Cardiac muscle cell (in vitro differentiated cells and primary cell): ENCODE measurements around the gene MKLN1. TPM values are rescaled to one million over a fixed set of nuclear protein-coding genes. Genes with fewer than 3 reads are reported as not detected.

Source experiments
- DNase-seq, 2 donors: peaks; one replicate each; pipeline versions ENCODE4 v3.0.0 to v3.0.0-alpha.2; 2010 to 2017; ENCODE audit warnings: low read depth in 1 of 2, low spot score in 1 of 2
- H3K27ac ChIP-seq: fragments of 200-600 bp; sonication (generic); 2 replicates; pipeline ENCODE4 v1.5.1; 2016
- H3K27me3 ChIP-seq: fragments of 200-600 bp; sonication (generic); 2 replicates; pipeline ENCODE4 v1.6.0; 2016; ENCODE audit warnings: control low read depth
- H3K36me3 ChIP-seq: fragments of 200-600 bp; sonication (generic); 2 replicates; pipeline ENCODE4 v1.5.1; 2016; ENCODE audit warnings: control low read depth
- H3K4me1 ChIP-seq: fragments of 200-600 bp; sonication (generic); 2 replicates; pipeline ENCODE4 v1.8.1; 2017; ENCODE audit warnings: low read depth, mild to moderate bottlenecking, mixed run types
- H3K4me3 ChIP-seq: fragments of 200-600 bp; sonication (generic); 2 replicates; pipeline ENCODE4 v1.5.1; 2016; ENCODE audit warnings: mild to moderate bottlenecking
- H3K9me3 ChIP-seq: fragments of 200-600 bp; sonication (generic); 2 replicates; pipeline ENCODE4 v1.5.1; 2017; ENCODE audit warnings: low read depth, mild to moderate bottlenecking, control low read depth
- polyA plus RNA-seq: library from polyadenylated mRNA; unstranded; fragments of >200 nt; fragmentation: Nextera tagmentation; extraction: Ambion mirVana; gene quantifications from 2 replicates; pipeline ENCODE4 v1.2.1, GENCODE V29; 2016
- total RNA-seq: library from RNA; depleted of rRNA; stranded (reverse); fragments of >200 nt; gene quantifications from 2 replicates; pipeline ENCODE4 v1.2.3, GENCODE V29; 2016
- TF ChIP-seq, protein P1 (sequence below): IDR thresholded peaks from 2 replicates; pipeline ENCODE4 v1.5.1; 2012; ENCODE audit warnings: low read depth, mild to moderate bottlenecking, low read length

MKLN1 gene
- total and polyA plus RNA-seq, 2 experiments from 2014 or later, result 26.2 to 35.5 TPM

DNA sequence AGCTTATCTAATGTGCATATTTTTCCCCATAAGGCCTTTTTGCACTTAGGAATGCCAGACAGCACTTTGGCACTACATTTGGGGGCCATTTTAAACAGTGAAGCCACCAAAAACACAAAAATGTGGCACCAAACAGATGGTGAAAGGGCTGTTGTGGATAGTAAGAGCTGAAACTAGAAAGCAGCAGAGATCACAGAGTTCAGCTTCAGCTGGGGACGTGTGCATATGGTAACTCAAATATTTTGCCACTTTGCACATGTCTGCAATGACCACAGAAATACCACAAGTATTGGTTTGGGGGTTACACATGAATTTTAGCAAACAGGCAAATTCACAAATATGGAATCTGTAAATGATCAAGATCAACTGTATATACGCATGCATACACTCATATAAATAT is 155.9 kb downstream of the MKLN1 start:
- no peaks in the 10 kb centered on the region for H3K27me3 ChIP-seq
- H3K4me3 ChIP-seq, result no peak overlapping the region
- no peaks in the 10 kb centered on the region for H3K9me3 ChIP-seq
- no peaks in the 10 kb centered on the region for H3K4me1 ChIP-seq
- no peak overlapping the region for H3K27ac ChIP-seq
- peaks cover 9% of the 10 kb centered on the region for H3K36me3 ChIP-seq
- TF ChIP-seq, protein P1, sequence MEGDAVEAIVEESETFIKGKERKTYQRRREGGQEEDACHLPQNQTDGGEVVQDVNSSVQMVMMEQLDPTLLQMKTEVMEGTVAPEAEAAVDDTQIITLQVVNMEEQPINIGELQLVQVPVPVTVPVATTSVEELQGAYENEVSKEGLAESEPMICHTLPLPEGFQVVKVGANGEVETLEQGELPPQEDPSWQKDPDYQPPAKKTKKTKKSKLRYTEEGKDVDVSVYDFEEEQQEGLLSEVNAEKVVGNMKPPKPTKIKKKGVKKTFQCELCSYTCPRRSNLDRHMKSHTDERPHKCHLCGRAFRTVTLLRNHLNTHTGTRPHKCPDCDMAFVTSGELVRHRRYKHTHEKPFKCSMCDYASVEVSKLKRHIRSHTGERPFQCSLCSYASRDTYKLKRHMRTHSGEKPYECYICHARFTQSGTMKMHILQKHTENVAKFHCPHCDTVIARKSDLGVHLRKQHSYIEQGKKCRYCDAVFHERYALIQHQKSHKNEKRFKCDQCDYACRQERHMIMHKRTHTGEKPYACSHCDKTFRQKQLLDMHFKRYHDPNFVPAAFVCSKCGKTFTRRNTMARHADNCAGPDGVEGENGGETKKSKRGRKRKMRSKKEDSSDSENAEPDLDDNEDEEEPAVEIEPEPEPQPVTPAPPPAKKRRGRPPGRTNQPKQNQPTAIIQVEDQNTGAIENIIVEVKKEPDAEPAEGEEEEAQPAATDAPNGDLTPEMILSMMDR, result no peak
- no peak for DNase-seq

DNA sequence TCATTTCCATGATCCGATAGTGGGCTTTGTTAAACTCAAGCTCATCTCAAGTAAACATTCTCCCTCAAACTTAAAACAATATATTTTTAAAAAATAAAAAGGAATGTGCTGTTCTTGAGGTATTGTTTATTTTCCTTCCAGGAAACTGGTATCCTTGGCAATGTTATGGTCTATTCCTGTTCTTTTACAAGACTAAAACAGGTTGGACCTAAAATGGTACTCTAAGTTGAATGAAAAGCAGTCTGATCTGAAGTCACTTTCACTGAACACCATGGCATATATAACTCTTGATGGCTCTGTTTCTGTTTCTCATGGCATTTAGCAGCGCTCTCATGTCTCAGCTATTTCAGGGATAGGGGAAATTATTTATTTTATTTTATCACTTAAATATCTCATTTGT is 158.7 kb downstream of the MKLN1 start:
- Histone ChIP-seq H3K27me3 (no peaks in the 10 kb centered on the region), H3K4me1 (no peaks in the 10 kb centered on the region), H3K9me3 (no peaks in the 10 kb centered on the region), H3K36me3 (peaks cover 7% of the 10 kb centered on the region), H3K4me3 (no peak overlapping the region), H3K27ac (no peak overlapping the region)
- TF ChIP-seq, protein P1, result no peak
- no peak for DNase-seq

GRCh38 chr7:131487217-131487616 is 159.5 kb downstream of the MKLN1 start:
- no peaks in the 10 kb centered on the region for H3K4me1 ChIP-seq
- no peak overlapping the region for H3K4me3 ChIP-seq
- no peaks in the 10 kb centered on the region for H3K9me3 ChIP-seq
- TF ChIP-seq, protein P1, result no peak
- H3K27me3 ChIP-seq, result no peaks in the 10 kb centered on the region
- DNase-seq, result no peak
- H3K36me3 ChIP-seq, result peaks cover 7% of the 10 kb centered on the region
- H3K27ac ChIP-seq, result peak overlapping the region; percentile 25

GRCh38 chr7:131488361-131488760 is 160.7 kb downstream of the MKLN1 start:
- no peak overlapping the region for H3K4me3 ChIP-seq
- TF ChIP-seq, protein P1, result peak; percentile 36
- H3K9me3 ChIP-seq, result no peaks in the 10 kb centered on the region

DNA sequence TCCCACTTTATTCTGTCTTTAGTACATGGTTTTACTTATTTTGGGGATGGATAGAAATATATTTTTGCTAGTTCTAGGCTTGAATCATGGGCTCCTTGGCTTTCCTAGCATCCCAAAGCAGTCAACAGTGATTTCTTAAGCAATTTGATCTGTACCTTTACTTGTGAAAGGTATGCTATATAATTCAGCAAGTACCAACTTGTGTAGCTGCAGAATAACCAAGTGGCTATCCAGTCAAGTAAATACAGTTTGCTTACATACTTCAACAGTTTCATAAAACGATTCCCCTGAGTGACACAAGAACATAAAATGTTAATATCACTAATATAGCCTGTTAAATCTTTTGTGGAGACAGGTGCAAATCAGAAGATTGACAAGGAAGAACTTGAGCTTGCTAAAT is 161.5 kb downstream of the MKLN1 start:
- no peaks in the 10 kb centered on the region for H3K27me3 ChIP-seq
- H3K4me1 ChIP-seq, result no peaks in the 10 kb centered on the region
- no peaks in the 10 kb centered on the region for H3K9me3 ChIP-seq
- no peak overlapping the region for H3K4me3 ChIP-seq
- H3K36me3 ChIP-seq, result peaks cover 7% of the 10 kb centered on the region
- DNase-seq, result no peak
- no peak overlapping the region for H3K27ac ChIP-seq
- TF ChIP-seq, protein P1, result no peak

More at GRCh38 chr7:131488361-131488760, 160.7 kb downstream of the MKLN1 start:
- H3K27me3 ChIP-seq, result no peaks in the 10 kb centered on the region
- no peak overlapping the region for H3K27ac ChIP-seq
- DNase-seq, result no peak
- peaks cover 7% of the 10 kb centered on the region for H3K36me3 ChIP-seq
- no peaks in the 10 kb centered on the region for H3K4me1 ChIP-seq

GRCh38 chr7:131489881-131490280 is 162.2 kb downstream of the MKLN1 start:
- TF ChIP-seq, protein P1, result no peak
- no peak for DNase-seq
- Histone ChIP-seq H3K4me3 (no peak overlapping the region), H3K9me3 (no peaks in the 10 kb centered on the region), H3K27ac (no peak overlapping the region), H3K4me1 (no peaks in the 10 kb centered on the region), H3K27me3 (no peaks in the 10 kb centered on the region), H3K36me3 (peaks cover 7% of the 10 kb centered on the region)
